MG63 (cell line): Measurements from ENCODE around the gene CELF4. TPM values are rescaled to one million over a fixed set of nuclear protein-coding genes. Genes with fewer than 3 reads are reported as not detected.

Source experiments
- DNase-seq: peaks from one replicate; pipeline ENCODE4 v3.0.0-alpha.2; 2020
- H3K27me3 ChIP-seq: fragments of 250-450 bp; sonication (Bioruptor Pico); 2 replicates; pipeline ENCODE4 v1.5.1; 2020; ENCODE audit warnings: mild to moderate bottlenecking, moderate library complexity
- H3K36me3 ChIP-seq: fragments of 250-450 bp; sonication (Bioruptor Pico); 2 replicates; pipeline ENCODE4 v1.5.1; 2020; ENCODE audit warnings: mild to moderate bottlenecking, moderate library complexity
- H3K4me3 ChIP-seq: fragments of 250-450 bp; sonication (Bioruptor Pico); 2 replicates; pipeline ENCODE4 v1.5.1; 2020; ENCODE audit warnings: mild to moderate bottlenecking, moderate library complexity
- H3K9me3 ChIP-seq: fragments of 250-450 bp; sonication (Bioruptor Pico); 2 replicates; pipeline ENCODE4 v1.5.1; 2020; ENCODE audit warnings: mild to moderate bottlenecking, moderate library complexity
- total RNA-seq: library from RNA; depleted of rRNA; stranded (reverse); fragments of >200 nt; shearing (Covaris generic); gene quantifications from 2 replicates; pipeline ENCODE4 v1.2.3, GENCODE V29; 2014; ENCODE audit warnings: low replicate concordance

Gene CELF4
- total RNA-seq, 1 experiment from 2014 or later = not detected

GRCh38 chr18:37336568-37337285 lies 228.9 kb downstream of the CELF4 start:
- Histone ChIP-seq H3K4me3 (no peak overlapping the region), H3K9me3 (no peaks in the 10 kb centered on the region), H3K36me3 (no peaks in the 10 kb centered on the region), H3K27me3 (no peaks in the 10 kb centered on the region)
- DNase-seq = no peak

GRCh38 chr18:37335409-37335736 lies 230.2 kb downstream of the CELF4 start:
- no peak for DNase-seq
- H3K36me3 ChIP-seq = no peaks in the 10 kb centered on the region
- H3K4me3 ChIP-seq = no peak overlapping the region
- no peaks in the 10 kb centered on the region for H3K9me3 ChIP-seq
- H3K27me3 ChIP-seq = no peaks in the 10 kb centered on the region

GRCh38 chr18:37334631-37335408 lies 230.8 kb downstream of the CELF4 start:
- H3K36me3 ChIP-seq = no peaks in the 10 kb centered on the region
- H3K4me3 ChIP-seq = no peak overlapping the region
- H3K27me3 ChIP-seq = no peaks in the 10 kb centered on the region
- no peaks in the 10 kb centered on the region for H3K9me3 ChIP-seq
- DNase-seq = peak; percentile 66

- no peaks in the 10 kb centered on the region for H3K36me3 ChIP-seq
- H3K27me3 ChIP-seq = no peaks in the 10 kb centered on the region
- no peak for DNase-seq
- H3K4me3 ChIP-seq = no peak overlapping the region
- H3K9me3 ChIP-seq = no peaks in the 10 kb centered on the region
Measured at GRCh38 chr18:37332628-37333420, 232.8 kb downstream of the CELF4 start.

- Histone ChIP-seq H3K9me3 (no peaks in the 10 kb centered on the region), H3K36me3 (no peaks in the 10 kb centered on the region), H3K4me3 (no peak overlapping the region), H3K27me3 (no peaks in the 10 kb centered on the region)
- no peak for DNase-seq
Measured at GRCh38 chr18:37332219-37332618, 233.4 kb downstream of the CELF4 start.

- H3K36me3 ChIP-seq = no peaks in the 10 kb centered on the region
- no peaks in the 10 kb centered on the region for H3K9me3 ChIP-seq
- H3K27me3 ChIP-seq = no peaks in the 10 kb centered on the region
- DNase-seq = no peak
- no peak overlapping the region for H3K4me3 ChIP-seq
Measured at GRCh38 chr18:37330173-37330572, 235.4 kb downstream of the CELF4 start.

GRCh38 chr18:37328946-37329719 lies 236.5 kb downstream of the CELF4 start:
- Histone ChIP-seq H3K36me3 (no peaks in the 10 kb centered on the region), H3K9me3 (no peaks in the 10 kb centered on the region), H3K4me3 (no peak overlapping the region), H3K27me3 (no peaks in the 10 kb centered on the region)
- DNase-seq = no peak

- no peak for DNase-seq
- H3K27me3 ChIP-seq = no peaks in the 10 kb centered on the region
- H3K36me3 ChIP-seq = no peaks in the 10 kb centered on the region
- no peaks in the 10 kb centered on the region for H3K9me3 ChIP-seq
- H3K4me3 ChIP-seq = no peak overlapping the region
Measured at GRCh38 chr18:37327063-37327577, 238.5 kb downstream of the CELF4 start.

- DNase-seq = no peak
Measured at GRCh38 chr18:37322492-37323035, 243.0 kb downstream of the CELF4 start.

GRCh38 chr18:37321582-37322491 lies 243.8 kb downstream of the CELF4 start:
- no peak for DNase-seq
- Histone ChIP-seq H3K4me3 (no peak overlapping the region), H3K9me3 (no peaks in the 10 kb centered on the region), H3K27me3 (no peaks in the 10 kb centered on the region), H3K36me3 (no peaks in the 10 kb centered on the region)

More at GRCh38 chr18:37322492-37323035, 243.0 kb downstream of the CELF4 start:
- H3K27me3 ChIP-seq = no peaks in the 10 kb centered on the region
- H3K9me3 ChIP-seq = no peaks in the 10 kb centered on the region
- no peaks in the 10 kb centered on the region for H3K36me3 ChIP-seq
- H3K4me3 ChIP-seq = no peak overlapping the region

GRCh38 chr18:37320317-37320716 lies 245.3 kb downstream of the CELF4 start:
- Histone ChIP-seq H3K27me3 (no peaks in the 10 kb centered on the region), H3K36me3 (no peaks in the 10 kb centered on the region), H3K9me3 (no peaks in the 10 kb centered on the region), H3K4me3 (no peak overlapping the region)
- no peak for DNase-seq

- no peak for DNase-seq
- Histone ChIP-seq H3K36me3 (no peaks in the 10 kb centered on the region), H3K9me3 (no peaks in the 10 kb centered on the region), H3K27me3 (no peaks in the 10 kb centered on the region), H3K4me3 (no peak overlapping the region)
Measured at GRCh38 chr18:37318360-37319355, 246.9 kb downstream of the CELF4 start.

- H3K9me3 ChIP-seq = no peaks in the 10 kb centered on the region
- DNase-seq = no peak
- H3K4me3 ChIP-seq = no peak overlapping the region
- no peaks in the 10 kb centered on the region for H3K27me3 ChIP-seq
- H3K36me3 ChIP-seq = no peaks in the 10 kb centered on the region
Measured at GRCh38 chr18:37317486-37317885, 248.1 kb downstream of the CELF4 start.

GRCh38 chr18:37316468-37316867 lies 249.1 kb downstream of the CELF4 start:
- H3K9me3 ChIP-seq = no peaks in the 10 kb centered on the region
- no peak for DNase-seq
- no peaks in the 10 kb centered on the region for H3K27me3 ChIP-seq
- no peak overlapping the region for H3K4me3 ChIP-seq
- no peaks in the 10 kb centered on the region for H3K36me3 ChIP-seq
